ENCODE results near the gene NAA40.

The NAA40 gene

GRCh38 chr11:63938479-63939396 lies at the start of gene NAA40:
TSS of gene NAA40 (plus strand) at chr11:63939002. CDS start at chr11:63939097, 95 bp downstream.
- DNase-seq: peak; percentile 96

DNA sequence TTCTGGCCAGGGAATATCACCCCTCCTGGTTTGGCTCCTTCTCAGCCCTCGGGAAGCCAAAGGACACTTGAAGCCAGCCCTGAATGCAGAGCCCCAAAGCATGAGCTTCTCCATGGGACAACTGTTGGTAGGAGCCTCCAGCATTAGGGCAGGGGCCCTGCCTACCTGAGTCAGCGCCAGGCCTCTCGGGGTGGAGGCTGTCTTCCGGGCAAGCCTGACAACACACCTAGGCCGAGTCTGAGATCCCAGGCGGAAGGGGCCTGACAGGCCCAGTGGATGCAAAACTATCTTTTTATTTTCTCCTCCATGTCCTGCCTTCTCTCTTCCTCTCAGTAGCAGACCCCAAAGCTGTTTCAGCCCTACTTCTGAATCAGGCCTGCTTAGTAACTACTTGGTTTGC lies 49.5 kb upstream of the NAA40 start:
- no peak for DNase-seq

DNA sequence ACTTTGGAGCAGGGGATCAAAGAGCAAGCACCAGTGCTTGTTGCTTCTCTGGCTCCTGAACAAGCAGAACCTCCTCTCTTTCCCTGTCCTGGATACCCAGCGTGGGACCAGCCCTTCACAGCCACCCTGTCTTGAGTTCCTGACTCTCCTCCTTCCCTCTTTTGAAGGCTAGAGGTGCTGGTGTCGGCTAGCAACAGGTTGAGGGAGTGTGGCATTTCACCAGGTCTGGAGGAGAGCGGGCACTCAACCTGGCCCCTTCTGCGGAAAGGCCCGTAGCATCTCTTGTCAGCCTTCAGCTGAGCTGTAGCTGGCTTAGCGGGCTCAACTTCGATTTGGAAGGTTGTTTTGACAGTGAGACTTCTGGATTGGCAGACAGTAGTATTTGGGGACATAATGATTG lies 48.4 kb upstream of the NAA40 start:
- DNase-seq: no peak

DNA sequence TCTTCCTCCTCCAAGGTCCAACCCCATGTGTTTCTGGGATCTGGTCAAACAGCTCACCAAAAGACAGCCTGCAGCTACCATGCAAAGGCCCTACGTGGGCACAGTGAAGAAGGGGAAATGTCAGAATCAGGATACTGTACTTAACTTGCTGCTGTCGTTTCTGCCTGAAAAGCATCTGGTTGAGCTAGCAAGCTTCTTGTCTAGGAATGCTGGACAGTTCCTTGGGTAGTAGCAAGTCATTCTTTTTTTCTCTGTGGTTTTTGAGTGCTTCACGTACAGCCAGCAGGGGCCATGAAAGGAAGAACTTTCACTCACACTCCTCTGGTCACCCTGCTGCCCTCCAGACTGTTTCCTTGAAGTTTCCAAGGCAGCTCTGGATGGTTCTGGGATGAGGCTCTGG lies 46.6 kb upstream of the NAA40 start:
- no peak for DNase-seq

- no peak for DNase-seq
Measured at GRCh38 chr11:63893355-63893754, 45.4 kb upstream of the NAA40 start.

GRCh38 chr11:63896071-63896470 lies 42.7 kb upstream of the NAA40 start:
- DNase-seq: peak; percentile 90

DNA sequence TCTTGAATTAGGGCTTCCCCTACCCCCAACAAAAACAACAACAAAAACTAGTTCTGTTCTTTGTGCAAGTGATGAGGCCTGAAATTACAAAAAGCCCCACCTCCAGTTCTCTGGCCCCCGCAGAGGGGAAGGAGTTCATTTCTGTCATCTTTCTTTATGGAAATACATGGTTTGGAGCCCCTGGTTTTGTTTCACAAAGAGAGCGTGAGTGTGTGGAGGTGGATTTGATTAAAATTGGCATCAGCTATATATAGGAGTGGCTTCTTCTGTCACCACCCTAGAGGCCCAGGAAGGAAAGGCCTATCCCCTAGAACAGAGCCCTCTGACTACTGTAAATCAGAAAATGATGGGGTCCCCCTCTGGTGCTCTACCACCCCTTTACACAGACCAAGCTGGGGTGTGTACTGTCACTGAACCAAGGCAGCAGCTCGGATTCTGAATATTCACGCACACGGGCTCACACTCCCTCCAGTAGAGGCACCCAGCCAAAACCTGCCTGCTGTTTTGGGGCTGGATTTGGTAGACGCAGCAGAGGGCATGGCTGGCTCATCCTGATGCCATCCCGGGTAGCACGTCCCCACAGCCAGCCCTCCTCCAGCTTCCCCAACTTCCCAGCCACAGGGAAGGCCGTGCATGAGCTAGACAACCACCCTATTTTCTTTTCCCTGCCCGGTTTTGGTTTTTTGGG lies 41.2 kb upstream of the NAA40 start:
- no peak for DNase-seq

DNA sequence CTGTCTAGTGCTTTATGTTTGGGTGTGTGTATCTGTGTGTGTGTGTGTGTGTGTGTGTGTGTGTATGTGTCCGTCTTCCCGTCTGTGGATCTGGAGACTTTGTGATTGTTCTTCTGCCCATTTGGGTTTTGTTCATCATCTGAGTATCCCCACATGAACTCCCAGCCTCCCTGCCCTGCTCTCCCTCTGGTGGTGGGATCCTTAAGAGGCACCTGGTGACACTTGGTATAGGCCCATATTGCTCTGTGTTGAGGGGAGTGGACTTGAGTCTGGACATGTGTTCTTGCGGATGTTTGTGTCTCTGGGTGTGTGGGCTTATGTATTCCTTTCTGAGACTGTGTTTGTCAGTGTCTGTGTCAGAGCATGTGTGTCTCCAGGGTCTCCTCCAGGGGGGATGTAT lies 37.1 kb upstream of the NAA40 start:
- DNase-seq: no peak

DNA sequence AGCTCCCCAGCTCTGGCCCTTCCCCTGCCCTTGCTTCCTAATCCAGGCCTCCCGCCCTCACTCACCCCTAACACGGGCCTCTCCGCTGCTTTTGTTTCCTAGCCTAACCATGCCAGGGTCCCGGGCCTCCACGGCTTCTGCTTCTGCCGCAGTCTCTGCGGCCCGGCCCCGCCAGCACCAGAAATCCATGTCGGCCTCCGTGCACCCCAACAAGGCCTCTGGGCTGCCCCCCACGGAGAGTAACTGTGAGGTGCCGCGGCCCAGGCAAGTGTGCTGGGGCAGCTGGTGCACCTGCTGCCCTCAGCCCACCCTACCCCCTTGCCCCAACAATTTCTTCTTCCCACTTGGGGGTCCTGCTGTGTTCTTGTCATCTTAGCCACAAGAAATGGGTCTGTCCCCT lies 34.9 kb upstream of the NAA40 start:
- DNase-seq: no peak

- no peak for DNase-seq
Measured at GRCh38 chr11:63904743-63905142, 34.1 kb upstream of the NAA40 start.

- DNase-seq: no peak
Measured at GRCh38 chr11:63905179-63905578, 33.6 kb upstream of the NAA40 start.

DNA sequence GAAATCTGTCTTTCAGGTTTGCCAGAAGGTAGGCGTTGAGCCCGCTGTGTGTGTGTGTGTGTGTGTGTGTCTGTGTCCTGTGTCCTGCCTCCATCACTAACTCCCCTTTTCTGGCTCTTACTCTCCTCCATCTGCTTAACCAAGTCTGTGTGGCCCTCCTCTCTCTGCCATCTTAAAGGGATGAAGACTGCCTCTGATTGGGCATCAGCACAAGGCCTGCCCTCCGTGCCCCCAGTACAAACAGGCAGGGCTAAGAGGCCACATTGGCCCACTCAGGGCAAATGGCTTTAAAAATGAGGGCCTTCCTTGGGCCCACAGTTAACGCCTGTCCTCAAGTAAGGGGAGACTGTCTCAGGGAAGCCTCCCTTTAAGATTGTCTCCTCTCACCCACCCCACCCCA lies 32.7 kb upstream of the NAA40 start:
- DNase-seq: no peak

DNA sequence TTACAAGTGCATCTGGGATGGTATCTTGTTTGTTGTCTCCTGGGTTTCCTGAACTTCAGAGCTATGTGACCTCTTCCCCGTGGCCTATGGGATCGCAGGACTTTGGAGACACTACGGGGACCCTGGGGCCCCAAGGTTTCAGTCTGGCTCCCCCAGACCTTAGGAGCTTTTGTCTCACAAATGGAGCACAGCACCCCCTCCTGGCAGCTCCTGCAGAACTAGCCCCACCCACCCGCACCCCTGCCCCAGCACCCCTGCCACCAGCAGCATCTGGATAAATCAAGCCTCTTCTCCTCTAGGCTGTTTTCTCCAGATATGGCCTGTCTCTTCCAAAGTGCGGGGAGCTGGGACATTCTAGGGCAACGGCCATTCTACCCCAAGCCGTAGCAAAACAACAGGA lies 32.2 kb upstream of the NAA40 start:
- no peak for DNase-seq

DNA sequence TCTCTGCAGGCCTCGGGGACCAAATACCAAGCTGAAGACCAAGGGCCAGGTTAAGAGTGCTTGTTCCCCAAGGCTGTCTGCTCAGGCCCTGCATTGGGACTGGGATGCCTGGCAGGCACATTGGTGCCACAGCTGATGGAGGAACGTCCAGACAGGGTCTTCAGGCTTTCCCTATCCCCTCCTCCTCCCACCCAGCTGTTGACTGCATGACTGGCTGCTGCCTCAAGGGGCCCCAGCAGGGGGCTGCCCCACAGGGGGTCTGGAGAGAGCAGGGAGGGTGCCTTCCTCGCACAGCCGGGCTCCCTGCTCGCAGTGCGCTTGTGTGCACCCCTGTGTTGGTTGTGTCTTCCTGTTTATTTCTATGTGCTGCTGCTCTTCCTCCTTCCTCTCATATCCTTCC lies 31.7 kb upstream of the NAA40 start:
- no peak for DNase-seq

DNA sequence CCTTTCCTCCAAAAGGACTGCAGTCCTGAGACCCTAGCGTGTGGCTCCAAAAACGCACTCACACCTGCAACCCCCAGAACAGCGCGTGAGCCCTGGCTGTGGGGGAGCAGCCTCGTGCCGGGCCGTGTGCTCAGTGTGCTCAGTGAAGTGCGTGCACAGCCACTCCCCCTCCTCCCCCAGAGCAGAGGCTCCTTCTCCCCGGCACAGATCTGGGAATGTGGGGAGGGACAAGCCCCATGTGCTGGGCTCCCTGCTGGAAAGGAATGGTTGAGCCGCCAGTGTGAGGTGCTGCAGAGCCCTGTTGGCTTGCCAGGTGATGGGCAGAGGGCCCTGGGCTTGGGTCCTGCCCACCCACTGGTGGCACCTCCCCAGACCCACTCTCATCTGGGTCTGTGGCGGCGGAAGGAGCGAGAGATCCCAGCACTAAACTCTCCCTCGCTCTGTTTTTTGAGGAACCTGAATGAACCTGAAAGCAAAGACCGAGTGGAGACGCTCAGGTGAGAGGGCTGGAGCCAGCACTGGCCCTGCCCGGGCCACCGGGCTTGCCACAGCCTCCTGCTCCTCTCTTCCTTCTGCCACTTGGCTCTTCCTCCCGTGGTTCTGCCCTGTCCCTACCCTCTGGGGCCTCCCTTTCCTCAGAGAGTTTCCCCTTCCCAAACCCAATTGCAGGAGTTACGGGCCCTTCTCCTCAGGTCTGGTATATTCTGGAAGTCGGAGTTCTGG lies 30.8 kb upstream of the NAA40 start:
- DNase-seq: no peak

DNA sequence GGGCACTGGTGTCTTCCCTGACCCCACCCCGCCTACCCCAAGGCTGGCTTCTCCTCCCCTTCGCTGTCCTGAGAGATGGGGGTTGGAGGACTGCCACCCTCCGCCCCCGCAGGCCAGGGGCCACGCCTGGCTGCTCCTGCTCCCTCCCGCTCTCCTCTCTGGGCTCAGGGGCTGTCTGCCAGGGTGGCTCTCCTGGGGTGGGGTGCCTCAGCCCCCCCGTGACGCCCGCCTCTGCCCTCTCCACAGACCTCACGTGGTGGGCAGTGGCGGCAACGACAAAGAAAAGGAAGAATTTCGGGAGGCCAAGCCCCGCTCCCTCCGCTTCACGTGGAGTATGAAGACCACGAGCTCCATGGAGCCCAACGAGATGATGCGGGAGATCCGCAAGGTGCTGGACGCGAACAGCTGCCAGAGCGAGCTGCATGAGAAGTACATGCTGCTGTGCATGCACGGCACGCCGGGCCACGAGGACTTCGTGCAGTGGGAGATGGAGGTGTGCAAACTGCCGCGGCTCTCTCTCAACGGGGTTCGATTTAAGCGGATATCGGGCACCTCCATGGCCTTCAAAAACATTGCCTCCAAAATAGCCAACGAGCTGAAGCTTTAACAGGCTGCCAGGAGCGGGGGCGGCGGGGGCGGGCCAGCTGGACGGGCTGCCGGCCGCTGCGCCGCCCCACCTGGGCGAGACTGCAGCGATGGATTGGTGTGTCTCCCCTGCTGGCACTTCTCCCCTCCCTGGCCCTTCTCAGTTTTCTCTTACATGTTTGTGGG lies 30.0 kb upstream of the NAA40 start:
- DNase-seq: no peak

DNA sequence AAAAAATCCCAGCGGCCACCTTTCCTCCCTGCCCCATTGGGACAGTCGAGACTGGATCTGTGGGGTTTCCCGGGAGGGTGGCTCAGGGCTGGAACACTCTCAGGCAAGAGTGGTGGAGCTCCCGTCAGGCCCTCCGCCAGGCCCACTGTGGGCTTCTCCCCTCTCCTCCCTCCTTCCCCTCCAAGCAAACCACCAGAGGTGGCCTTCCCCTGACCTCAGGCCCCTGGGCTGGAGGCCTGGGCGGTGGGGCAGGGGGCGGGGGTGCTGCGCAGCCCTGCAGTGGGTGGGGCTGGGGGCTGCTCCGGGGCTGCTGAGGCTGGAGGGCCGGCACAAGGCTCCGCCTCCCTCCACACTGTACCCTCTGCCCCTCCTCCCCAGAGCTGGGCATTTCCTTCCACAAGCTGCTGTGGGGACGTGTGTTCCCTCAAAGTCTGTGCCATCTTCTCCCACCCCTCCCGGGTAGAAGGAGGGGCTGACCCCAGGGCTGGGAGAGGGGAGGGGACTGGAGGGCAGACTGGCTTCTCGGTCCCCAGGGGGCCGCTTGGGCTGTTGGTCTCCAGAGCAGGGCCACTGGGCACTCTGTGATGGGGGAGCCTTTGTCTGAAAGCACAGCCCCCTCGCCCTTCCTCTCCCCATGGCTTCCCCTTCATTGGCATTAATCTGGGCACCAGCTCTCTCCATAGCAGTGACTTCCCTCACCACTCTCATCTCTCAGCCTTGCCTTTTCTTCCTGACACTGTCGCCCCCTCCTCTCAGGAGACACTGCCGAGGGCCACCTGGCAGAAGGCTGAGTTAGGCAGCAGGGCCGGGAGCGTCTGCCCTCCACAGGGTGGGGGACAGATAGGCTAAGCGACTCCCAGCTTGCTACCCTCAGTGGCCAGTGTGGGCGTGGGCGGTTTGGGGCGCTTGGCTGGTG lies 29.0 kb upstream of the NAA40 start:
- no peak for DNase-seq

DNA sequence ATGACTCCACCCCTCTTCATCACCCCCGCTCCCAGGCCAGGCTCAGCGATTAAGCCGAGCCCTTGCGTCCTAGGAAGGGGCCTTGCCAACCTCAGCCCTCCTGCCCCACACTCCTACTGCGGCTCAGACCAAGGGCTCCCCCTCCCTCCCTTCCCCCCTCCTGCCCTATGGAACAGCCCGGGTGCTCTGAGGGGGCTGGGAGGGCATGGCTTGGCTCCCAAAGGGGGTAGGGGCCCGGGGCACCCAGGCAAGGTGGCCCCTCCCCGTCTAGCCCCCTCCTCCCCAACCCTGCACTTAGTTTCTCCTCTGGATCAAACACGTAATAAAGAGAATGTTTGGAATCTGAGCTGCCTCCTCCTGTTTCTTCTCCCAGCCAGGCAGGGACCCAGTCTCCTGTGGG lies 28.1 kb upstream of the NAA40 start:
- DNase-seq: no peak

- no peak for DNase-seq
Measured at GRCh38 chr11:63911440-63911839, 27.4 kb upstream of the NAA40 start.

GRCh38 chr11:63911876-63912275 lies 26.9 kb upstream of the NAA40 start:
- no peak for DNase-seq

DNA sequence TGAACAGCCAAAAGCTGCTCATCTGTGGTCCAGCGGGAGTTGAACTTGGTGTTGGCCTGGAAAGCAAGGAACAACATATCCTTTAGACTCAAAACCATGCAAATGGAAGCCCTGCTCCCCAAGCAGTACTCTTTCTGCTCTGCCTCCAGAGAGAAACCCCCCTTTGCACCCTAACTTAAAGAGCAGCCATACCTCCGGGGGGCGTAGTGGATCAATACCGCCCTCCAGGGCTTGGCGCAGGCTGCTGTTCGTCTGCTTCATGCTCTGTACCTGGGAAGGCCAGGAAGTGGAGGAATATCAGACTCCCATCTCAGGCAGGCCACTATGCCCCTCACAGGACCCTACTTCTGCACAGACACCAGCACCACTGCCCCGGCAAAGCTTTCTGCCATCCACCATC lies 26.1 kb upstream of the NAA40 start:
- no peak for DNase-seq
